ENCODE results near the gene PHAF1.

Gene PHAF1

DNA sequence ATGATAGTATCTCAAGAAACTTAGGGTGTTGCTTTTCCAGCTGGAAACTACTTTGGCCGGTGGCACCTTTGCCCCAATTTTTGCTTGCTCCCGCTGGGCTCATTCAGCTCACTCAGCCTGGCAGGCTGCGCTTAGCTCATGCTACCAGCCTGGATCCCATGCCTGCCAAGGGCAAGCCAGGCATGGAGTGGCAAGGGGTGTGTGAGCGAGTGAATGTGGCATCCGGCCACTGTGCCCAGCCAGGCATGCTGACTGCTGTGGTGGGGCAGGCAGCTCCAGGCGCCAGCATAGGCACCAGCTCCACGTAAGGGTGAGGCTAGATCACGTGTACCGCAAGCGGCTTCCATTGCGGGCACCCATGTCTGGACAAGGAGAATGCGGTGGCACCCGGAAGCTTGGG lies 31.6 kb downstream of the PHAF1 start:
- TF ChIP-seq, protein P1, sequence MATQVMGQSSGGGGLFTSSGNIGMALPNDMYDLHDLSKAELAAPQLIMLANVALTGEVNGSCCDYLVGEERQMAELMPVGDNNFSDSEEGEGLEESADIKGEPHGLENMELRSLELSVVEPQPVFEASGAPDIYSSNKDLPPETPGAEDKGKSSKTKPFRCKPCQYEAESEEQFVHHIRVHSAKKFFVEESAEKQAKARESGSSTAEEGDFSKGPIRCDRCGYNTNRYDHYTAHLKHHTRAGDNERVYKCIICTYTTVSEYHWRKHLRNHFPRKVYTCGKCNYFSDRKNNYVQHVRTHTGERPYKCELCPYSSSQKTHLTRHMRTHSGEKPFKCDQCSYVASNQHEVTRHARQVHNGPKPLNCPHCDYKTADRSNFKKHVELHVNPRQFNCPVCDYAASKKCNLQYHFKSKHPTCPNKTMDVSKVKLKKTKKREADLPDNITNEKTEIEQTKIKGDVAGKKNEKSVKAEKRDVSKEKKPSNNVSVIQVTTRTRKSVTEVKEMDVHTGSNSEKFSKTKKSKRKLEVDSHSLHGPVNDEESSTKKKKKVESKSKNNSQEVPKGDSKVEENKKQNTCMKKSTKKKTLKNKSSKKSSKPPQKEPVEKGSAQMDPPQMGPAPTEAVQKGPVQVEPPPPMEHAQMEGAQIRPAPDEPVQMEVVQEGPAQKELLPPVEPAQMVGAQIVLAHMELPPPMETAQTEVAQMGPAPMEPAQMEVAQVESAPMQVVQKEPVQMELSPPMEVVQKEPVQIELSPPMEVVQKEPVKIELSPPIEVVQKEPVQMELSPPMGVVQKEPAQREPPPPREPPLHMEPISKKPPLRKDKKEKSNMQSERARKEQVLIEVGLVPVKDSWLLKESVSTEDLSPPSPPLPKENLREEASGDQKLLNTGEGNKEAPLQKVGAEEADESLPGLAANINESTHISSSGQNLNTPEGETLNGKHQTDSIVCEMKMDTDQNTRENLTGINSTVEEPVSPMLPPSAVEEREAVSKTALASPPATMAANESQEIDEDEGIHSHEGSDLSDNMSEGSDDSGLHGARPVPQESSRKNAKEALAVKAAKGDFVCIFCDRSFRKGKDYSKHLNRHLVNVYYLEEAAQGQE (IDR thresholded peaks at IDR 0.05; ENCODE audit: low read depth), result no peak
- TF ChIP-seq YY1 (IDR thresholded peaks at IDR 0.05; ENCODE audit: low read depth), result no peak
- no peak for TF ChIP-seq RAD21 (IDR thresholded peaks at IDR 0.05; ENCODE audit: low read depth)
- no peak for TF ChIP-seq EP300 (IDR thresholded peaks at IDR 0.05; ENCODE audit: borderline replicate concordance)
- TF ChIP-seq EGR1 (IDR thresholded peaks at IDR 0.05), result no peak
- TF ChIP-seq NFIC (IDR thresholded peaks at IDR 0.05), result no peak
- TF ChIP-seq FOXM1 (IDR thresholded peaks at IDR 0.05; ENCODE audit: borderline replicate concordance, low read depth), result no peak
- TF ChIP-seq, protein P2, sequence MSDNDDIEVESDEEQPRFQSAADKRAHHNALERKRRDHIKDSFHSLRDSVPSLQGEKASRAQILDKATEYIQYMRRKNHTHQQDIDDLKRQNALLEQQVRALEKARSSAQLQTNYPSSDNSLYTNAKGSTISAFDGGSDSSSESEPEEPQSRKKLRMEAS (IDR thresholded peaks at IDR 0.05), result no peak
- TF ChIP-seq CREB1 (IDR thresholded peaks at IDR 0.05; ENCODE audit: low read depth), result no peak
- no peak for TF ChIP-seq TCF12 (IDR thresholded peaks at IDR 0.05; ENCODE audit: low read depth)
- no peak for TF ChIP-seq TEAD4 (IDR thresholded peaks at IDR 0.05)
- no peak for TF ChIP-seq CEBPB (IDR thresholded peaks at IDR 0.05)
- TF ChIP-seq ZBTB7A (IDR thresholded peaks at IDR 0.05; ENCODE audit: low read depth), result no peak
- TF ChIP-seq, protein P3, sequence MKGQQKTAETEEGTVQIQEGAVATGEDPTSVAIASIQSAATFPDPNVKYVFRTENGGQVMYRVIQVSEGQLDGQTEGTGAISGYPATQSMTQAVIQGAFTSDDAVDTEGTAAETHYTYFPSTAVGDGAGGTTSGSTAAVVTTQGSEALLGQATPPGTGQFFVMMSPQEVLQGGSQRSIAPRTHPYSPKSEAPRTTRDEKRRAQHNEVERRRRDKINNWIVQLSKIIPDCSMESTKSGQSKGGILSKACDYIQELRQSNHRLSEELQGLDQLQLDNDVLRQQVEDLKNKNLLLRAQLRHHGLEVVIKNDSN (IDR thresholded peaks at IDR 0.05), result no peak
- no peak for TF ChIP-seq TAF1 (IDR thresholded peaks at IDR 0.05; ENCODE audit: low read depth)

DNA sequence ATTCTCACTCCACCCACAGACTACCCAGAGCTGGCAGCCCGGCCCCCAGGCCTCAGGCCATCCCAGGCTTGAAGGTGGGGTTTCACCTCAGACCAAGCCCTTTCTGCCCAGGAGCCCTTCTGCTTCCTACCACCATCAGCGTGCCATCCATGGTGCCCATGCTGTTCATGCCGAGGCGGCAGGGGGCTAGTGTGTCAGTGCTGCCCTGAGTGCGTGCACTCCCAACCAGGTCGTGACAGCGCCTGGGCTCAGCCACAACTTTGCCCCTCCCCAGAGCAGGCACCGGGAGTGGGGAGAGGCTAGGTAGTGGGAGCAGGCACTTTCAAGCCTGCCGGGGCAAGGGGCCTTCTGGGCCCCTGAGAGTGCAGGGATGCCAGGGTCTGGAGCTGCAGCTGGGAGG lies 32.6 kb downstream of the PHAF1 start:
- no peak for TF ChIP-seq CEBPB (IDR thresholded peaks at IDR 0.05)
- no peak for TF ChIP-seq RAD21 (IDR thresholded peaks at IDR 0.05; ENCODE audit: low read depth)
- TF ChIP-seq, protein P1 (IDR thresholded peaks at IDR 0.05; ENCODE audit: low read depth), result no peak
- TF ChIP-seq, protein P2 (IDR thresholded peaks at IDR 0.05), result no peak
- no peak for TF ChIP-seq FOXM1 (IDR thresholded peaks at IDR 0.05; ENCODE audit: borderline replicate concordance, low read depth)
- no peak for TF ChIP-seq TAF1 (IDR thresholded peaks at IDR 0.05; ENCODE audit: low read depth)
- TF ChIP-seq EGR1 (IDR thresholded peaks at IDR 0.05), result no peak

DNA sequence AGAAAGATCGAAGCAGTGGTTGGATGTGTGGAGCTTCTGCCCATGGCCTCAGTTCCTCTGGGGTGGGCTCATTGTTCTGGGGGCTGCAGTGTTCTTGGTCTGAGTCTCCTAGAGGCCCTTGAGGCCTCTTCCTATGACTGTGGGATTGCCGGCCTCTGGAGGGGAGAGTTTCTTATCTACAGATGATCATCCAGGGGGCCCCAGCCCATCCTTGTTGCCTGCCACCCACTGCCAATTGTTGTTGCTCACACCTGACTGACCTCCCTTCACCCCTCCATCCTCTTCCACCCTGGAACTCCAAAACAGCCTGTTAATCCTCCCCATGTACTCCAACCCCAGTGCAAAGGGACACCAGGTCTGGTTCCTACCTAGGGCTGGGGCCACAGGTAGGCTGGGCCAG lies 35.2 kb downstream of the PHAF1 start:
- TF ChIP-seq YY1 (IDR thresholded peaks at IDR 0.05; ENCODE audit: low read depth) (no peak), FOXM1 (IDR thresholded peaks at IDR 0.05; ENCODE audit: borderline replicate concordance, low read depth) (no peak), EGR1 (IDR thresholded peaks at IDR 0.05) (no peak), NFIC (IDR thresholded peaks at IDR 0.05) (no peak), TEAD4 (IDR thresholded peaks at IDR 0.05) (no peak), RAD21 (IDR thresholded peaks at IDR 0.05; ENCODE audit: low read depth) (no peak), CEBPB (IDR thresholded peaks at IDR 0.05) (no peak)
- TF ChIP-seq, protein P1 (IDR thresholded peaks at IDR 0.05; ENCODE audit: low read depth), result no peak
- TF ChIP-seq, protein P2 (IDR thresholded peaks at IDR 0.05), result no peak

DNA sequence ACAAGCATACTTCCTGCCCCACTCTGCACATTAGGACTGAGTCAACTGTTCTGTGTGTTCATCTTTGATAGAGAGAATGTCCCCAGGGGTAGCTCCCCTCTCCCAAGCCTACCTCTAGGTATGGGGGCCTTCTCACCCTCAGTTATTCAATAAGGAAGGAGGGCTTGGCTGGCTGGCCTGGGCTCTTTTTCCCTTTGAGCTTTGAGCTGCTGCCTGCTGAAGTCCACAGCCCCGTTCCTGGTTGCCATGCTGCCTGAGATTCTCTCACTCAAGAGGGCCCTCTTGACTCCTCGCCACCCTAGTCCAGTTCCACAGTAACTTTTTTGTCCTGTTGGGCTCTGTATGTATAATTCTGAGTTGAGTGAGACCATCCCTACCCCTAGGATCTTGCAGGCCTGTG lies 36.0 kb downstream of the PHAF1 start:
- TF ChIP-seq CREB1 (IDR thresholded peaks at IDR 0.05; ENCODE audit: low read depth) (no peak), YY1 (IDR thresholded peaks at IDR 0.05; ENCODE audit: low read depth) (no peak), NFIC (IDR thresholded peaks at IDR 0.05) (no peak), EGR1 (IDR thresholded peaks at IDR 0.05) (no peak), TEAD4 (IDR thresholded peaks at IDR 0.05) (no peak), ZBTB7A (IDR thresholded peaks at IDR 0.05; ENCODE audit: low read depth) (no peak), RAD21 (IDR thresholded peaks at IDR 0.05; ENCODE audit: low read depth) (no peak), CEBPB (IDR thresholded peaks at IDR 0.05) (no peak), EP300 (IDR thresholded peaks at IDR 0.05; ENCODE audit: borderline replicate concordance) (no peak), TAF1 (IDR thresholded peaks at IDR 0.05; ENCODE audit: low read depth) (no peak), TCF12 (IDR thresholded peaks at IDR 0.05; ENCODE audit: low read depth) (no peak), FOXM1 (IDR thresholded peaks at IDR 0.05; ENCODE audit: borderline replicate concordance, low read depth) (no peak)
- TF ChIP-seq, protein P1 (IDR thresholded peaks at IDR 0.05; ENCODE audit: low read depth), result no peak
- TF ChIP-seq, protein P3 (IDR thresholded peaks at IDR 0.05), result no peak
- TF ChIP-seq, protein P2 (IDR thresholded peaks at IDR 0.05), result no peak

All from Ishikawa (cell line).